CD4-positive, alpha-beta memory T cell (primary cell): ENCODE measurements around the gene GRIK4. TPM values are rescaled to one million over a fixed set of nuclear protein-coding genes. Genes with fewer than 3 reads are reported as not detected.
"Not testable (repeated sequence)": the region's sequence is repeated elsewhere in the genome, so short reads cannot be mapped to it uniquely, and the experiment has no call there.

ENCODE experiments used
- CTCF ChIA-PET: fragments of 350-600 bp; sonication (Branson Sonifier 250); formaldehyde crosslinking; loops from one replicate; lab custom pipeline; 2021; ENCODE audit warnings: inconsistent platforms; ENCODE audit not compliant: partially characterized antibody; lab: Charles Lee
- POLR2A ChIA-PET: fragments of 350-600 bp; sonication (Branson Sonifier 250); formaldehyde crosslinking; loops from one replicate; lab custom pipeline; 2021; ENCODE audit not compliant: partially characterized antibody; lab: Charles Lee
- DNase-seq, 5 donors: peaks; one replicate each; pipeline versions ENCODE4 v3.0.0 to v3.0.0-alpha.2; 2020 to 2022; ENCODE audit warnings: mixed read lengths in 1 of 5
- H3K27ac ChIP-seq: one replicate; pipeline ENCODE4 v1.7.0; 2013; ENCODE audit warnings: low read depth, low read length
- H3K27me3 ChIP-seq: 2 replicates; pipeline ENCODE4 v1.7.0; 2013; ENCODE audit warnings: mild to moderate bottlenecking, low read length, moderate library complexity; ENCODE audit not compliant: insufficient read depth
- H3K36me3 ChIP-seq: 2 replicates; pipeline ENCODE4 v1.7.0; 2013; ENCODE audit warnings: mild to moderate bottlenecking, low read length, moderate library complexity; ENCODE audit not compliant: insufficient read depth
- H3K4me1 ChIP-seq: 2 replicates; pipeline ENCODE4 v1.7.0; 2013; ENCODE audit warnings: mild to moderate bottlenecking, low read length, moderate library complexity; ENCODE audit not compliant: insufficient read depth
- H3K4me3 ChIP-seq, 2 donors: one replicate each; pipeline ENCODE4 v1.7.0; 2013; ENCODE audit warnings: low read length in 2 of 2, mild to moderate bottlenecking in 1 of 2
- H3K9me3 ChIP-seq, 2 donors: one replicate each; pipeline ENCODE4 v1.7.0; 2013; ENCODE audit warnings: low read length in 2 of 2, control low read depth in 1 of 2; ENCODE audit not compliant: control insufficient read depth in 1 of 2
- H3K27ac Mint-ChIP-seq, 7 donors: one replicate each; pipeline ENCODE4 v1.8.0; 2020 to 2021; ENCODE audit warnings: mixed read lengths in 7 of 7, mild to moderate bottlenecking in 6 of 7, inconsistent platforms in 3 of 7, moderate library complexity in 3 of 7
- H3K27me3 Mint-ChIP-seq, 2 donors: one replicate each; pipeline ENCODE4 v1.8.0; 2020 to 2021; ENCODE audit warnings: mixed read lengths in 2 of 2
- H3K36me3 Mint-ChIP-seq, 2 donors: one replicate each; pipeline ENCODE4 v1.8.0; 2020 to 2021; ENCODE audit warnings: mixed read lengths in 2 of 2, inconsistent platforms in 1 of 2, mild to moderate bottlenecking in 1 of 2
- H3K4me1 Mint-ChIP-seq, 4 donors: one replicate each; pipeline ENCODE4 v1.8.0; 2020 to 2021; ENCODE audit warnings: mixed read lengths in 4 of 4, mild to moderate bottlenecking in 1 of 4
- H3K4me3 Mint-ChIP-seq, 8 donors: one replicate each; pipeline ENCODE4 v1.8.0; 2020 to 2021; ENCODE audit warnings: mixed read lengths in 8 of 8, mild to moderate bottlenecking in 7 of 8, moderate library complexity in 6 of 8, inconsistent platforms in 3 of 8
- H3K9me3 Mint-ChIP-seq, 8 donors: one replicate each; pipeline ENCODE4 v1.8.0; 2020 to 2021; ENCODE audit warnings: mixed read lengths in 8 of 8, mild to moderate bottlenecking in 5 of 8, inconsistent platforms in 3 of 8, moderate library complexity in 1 of 8
- intact Hi-C: fragments of 100-400 bp; cut with micrococcal nuclease; formaldehyde crosslinking; loops from one replicate; pipeline ENCODE4 v1.15.1; 2023
- polyA plus RNA-seq, 2 donors: library from polyadenylated mRNA; unstranded; fragments of 300-500 nt; fragmentation: Illumina TruSeq; gene quantifications; one replicate each; pipeline ENCODE4 v1.2.3, GENCODE V29; 2021
- total RNA-seq, 2 experiments: library from RNA; stranded (reverse); gene quantifications; one replicate each; pipeline ENCODE4 v1.2.3, GENCODE V29; 2021

The GRIK4 gene
- total and polyA plus RNA-seq, 4 experiments from 2014 or later, result 0.06 TPM; not detected in 3

DNA sequence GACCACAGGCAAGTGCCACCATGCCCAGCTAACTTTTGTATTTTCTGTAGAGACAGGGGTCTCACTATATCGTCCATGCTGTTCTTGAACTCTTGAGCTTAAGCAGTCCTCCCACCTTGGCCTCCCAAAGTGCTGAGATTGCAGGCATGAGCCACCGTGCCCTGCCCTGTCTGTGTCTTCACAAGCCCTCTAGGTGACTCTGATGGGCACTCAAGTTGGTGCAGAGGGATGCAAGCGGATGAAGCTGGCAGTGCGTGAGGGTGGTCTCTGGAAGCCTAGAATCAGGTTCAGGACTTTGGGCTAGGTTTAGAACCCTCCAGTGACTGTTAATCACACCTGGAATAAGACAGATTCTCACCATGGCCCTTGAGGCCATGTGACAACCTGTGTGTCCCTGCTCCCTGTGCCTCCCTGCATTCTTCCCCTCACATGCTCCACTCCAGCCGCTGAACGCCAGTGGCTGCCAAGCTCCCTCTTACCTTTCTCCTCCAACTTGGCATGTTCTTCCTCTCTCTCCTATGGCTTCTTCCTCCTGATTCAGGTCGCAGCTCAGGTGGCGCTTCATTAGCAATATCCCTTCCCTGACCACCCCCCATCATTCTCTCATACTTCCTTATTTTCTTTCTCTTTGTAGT is 270.1 kb downstream of the GRIK4 start:
- peaks cover 0 to 2% (median 0%) of the 10 kb centered on the region in 8 donors for H3K9me3 Mint-ChIP-seq
- Histone ChIP-seq H3K4me3 (no peak overlapping the region), H3K4me1 (no peaks in the 10 kb centered on the region), H3K27ac (no peak overlapping the region), H3K36me3 (no peaks in the 10 kb centered on the region), H3K9me3 (no peaks in the 10 kb centered on the region), H3K27me3 (no peaks in the 10 kb centered on the region)
- intact Hi-C loops, result no loop called here
- no peak overlapping the region for H3K27ac Mint-ChIP-seq
- CTCF ChIA-PET, result no interaction called here
- POLR2A ChIA-PET, result no interaction called here
- peaks cover 10 to 14% of the 10 kb centered on the region in 2 donors for H3K27me3 Mint-ChIP-seq
- no peaks in the 10 kb centered on the region for H3K4me1 Mint-ChIP-seq
- no peaks in the 10 kb centered on the region for H3K36me3 Mint-ChIP-seq
- DNase-seq, result no peak
- H3K4me3 Mint-ChIP-seq, result no peak overlapping the region

DNA sequence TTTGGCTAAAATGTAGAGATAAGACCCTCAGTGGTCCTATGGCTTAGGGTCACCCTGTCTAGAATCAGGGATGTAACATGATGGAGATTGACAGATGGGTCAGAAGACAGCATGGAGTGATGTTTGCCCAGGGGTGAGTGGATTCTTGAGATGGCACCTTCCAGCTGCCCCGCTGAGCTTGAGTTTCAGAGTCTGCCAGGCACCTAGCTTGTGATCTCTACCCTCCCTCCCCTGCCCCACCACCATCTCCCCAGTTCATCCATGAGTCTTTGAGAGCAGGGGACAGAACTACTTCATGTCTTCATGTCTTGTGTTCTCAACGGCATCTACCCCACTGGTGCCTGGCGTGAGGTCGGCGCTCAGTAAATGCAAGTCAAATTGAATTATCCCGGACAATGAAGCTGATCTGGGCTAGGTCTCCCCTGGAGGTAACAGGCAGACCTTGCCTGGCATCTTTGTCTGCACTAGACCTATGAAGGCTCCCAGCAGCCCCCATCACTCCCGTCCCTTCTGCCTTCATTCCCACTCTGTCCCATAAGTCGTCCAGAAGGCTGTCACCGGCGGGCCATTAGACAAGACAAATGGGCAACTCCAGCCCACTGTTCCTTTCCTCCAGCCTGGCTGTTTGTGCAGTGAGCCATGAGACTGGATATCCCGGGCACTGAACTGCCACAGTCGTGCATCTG is 273.2 kb downstream of the GRIK4 start:
- H3K36me3 ChIP-seq, result no peaks in the 10 kb centered on the region
- peaks cover 6 to 14% of the 10 kb centered on the region in 2 donors for H3K27me3 Mint-ChIP-seq
- ChIA-PET POLR2A (no interaction called here), CTCF (no interaction called here)
- H3K4me3 ChIP-seq, result no peak overlapping the region
- no peaks in the 10 kb centered on the region for H3K4me1 Mint-ChIP-seq
- intact Hi-C loops, result no loop called here
- H3K9me3 Mint-ChIP-seq, result no peaks in the 10 kb centered on the region
- H3K27ac Mint-ChIP-seq, result no peak overlapping the region
- H3K27me3 ChIP-seq, result no peaks in the 10 kb centered on the region
- no peaks in the 10 kb centered on the region for H3K36me3 Mint-ChIP-seq
- no peak overlapping the region for H3K4me3 Mint-ChIP-seq
- no peak for DNase-seq
- H3K9me3 ChIP-seq, result no peaks in the 10 kb centered on the region
- H3K27ac ChIP-seq, result no peak overlapping the region
- H3K4me1 ChIP-seq, result no peaks in the 10 kb centered on the region

GRCh38 chr11:120785576-120785975 is 274.0 kb downstream of the GRIK4 start:
- no peaks in the 10 kb centered on the region for H3K9me3 Mint-ChIP-seq
- H3K4me1 Mint-ChIP-seq, result no peaks in the 10 kb centered on the region
- no peak for DNase-seq
- no peak overlapping the region for H3K4me3 ChIP-seq
- H3K36me3 ChIP-seq, result no peaks in the 10 kb centered on the region
- POLR2A ChIA-PET, result no interaction called here
- no peak overlapping the region for H3K27ac ChIP-seq
- peaks cover 5 to 14% of the 10 kb centered on the region in 2 donors for H3K27me3 Mint-ChIP-seq
- no peaks in the 10 kb centered on the region for H3K4me1 ChIP-seq
- H3K27ac Mint-ChIP-seq, result no peak overlapping the region
- no peaks in the 10 kb centered on the region for H3K9me3 ChIP-seq
- CTCF ChIA-PET, result no interaction called here
- no peaks in the 10 kb centered on the region for H3K27me3 ChIP-seq
- no peaks in the 10 kb centered on the region for H3K36me3 Mint-ChIP-seq
- no peak overlapping the region for H3K4me3 Mint-ChIP-seq
- intact Hi-C loops, result no loop called here

GRCh38 chr11:120786206-120786735 is 274.7 kb downstream of the GRIK4 start:
- intact Hi-C loops, result no loop called here
- Histone ChIP-seq H3K4me3 (no peak overlapping the region), H3K27me3 (no peaks in the 10 kb centered on the region), H3K4me1 (no peaks in the 10 kb centered on the region), H3K9me3 (no peaks in the 10 kb centered on the region), H3K36me3 (no peaks in the 10 kb centered on the region), H3K27ac (no peak overlapping the region)
- H3K4me1 Mint-ChIP-seq, result no peaks in the 10 kb centered on the region
- H3K4me3 Mint-ChIP-seq, result no peak overlapping the region
- DNase-seq, result no peak
- POLR2A ChIA-PET, result no interaction called here
- H3K36me3 Mint-ChIP-seq, result no peaks in the 10 kb centered on the region
- no peak overlapping the region for H3K27ac Mint-ChIP-seq
- CTCF ChIA-PET, result no interaction called here
- H3K27me3 Mint-ChIP-seq, result peaks cover 5 to 14% of the 10 kb centered on the region in 2 donors
- no peaks in the 10 kb centered on the region for H3K9me3 Mint-ChIP-seq

GRCh38 chr11:120787224-120787623 is 275.7 kb downstream of the GRIK4 start:
- H3K9me3 Mint-ChIP-seq, H3K4me1 ChIP-seq, H3K4me1 Mint-ChIP-seq, H3K4me3 Mint-ChIP-seq, POLR2A ChIA-PET, H3K4me3 ChIP-seq, H3K27ac ChIP-seq, H3K36me3 Mint-ChIP-seq, intact Hi-C loops, H3K27me3 ChIP-seq, H3K27ac Mint-ChIP-seq, DNase-seq, H3K36me3 ChIP-seq, H3K9me3 ChIP-seq, CTCF ChIA-PET: not testable (repeated sequence)
- peaks cover 5 to 14% of the 10 kb centered on the region in 2 donors for H3K27me3 Mint-ChIP-seq

- Mint-ChIP-seq H3K27ac (no peak overlapping the region), H3K36me3 (no peaks in the 10 kb centered on the region), H3K27me3 (peaks cover 4 to 6% of the 10 kb centered on the region in 2 donors), H3K9me3 (no peaks in the 10 kb centered on the region), H3K4me1 (no peaks in the 10 kb centered on the region), H3K4me3 (no peak overlapping the region)
- no peaks in the 10 kb centered on the region for H3K27me3 ChIP-seq
- no peaks in the 10 kb centered on the region for H3K36me3 ChIP-seq
- H3K27ac ChIP-seq, result no peak overlapping the region
- no peak for DNase-seq
- no peaks in the 10 kb centered on the region for H3K4me1 ChIP-seq
- no peak overlapping the region for H3K4me3 ChIP-seq
- H3K9me3 ChIP-seq, result no peaks in the 10 kb centered on the region
- POLR2A ChIA-PET, result no interaction called here
- CTCF ChIA-PET, result no interaction called here
- intact Hi-C loops, result no loop called here
Observed at GRCh38 chr11:120789391-120789790, 277.8 kb downstream of the GRIK4 start.

GRCh38 chr11:120792306-120792705 is 280.8 kb downstream of the GRIK4 start:
- H3K27ac ChIP-seq, result no peak overlapping the region
- ChIA-PET POLR2A (no interaction called here), CTCF (interaction anchor here (2.1 kb wide), 1 partner anchor 10 kb away, joined by 6 read pairs; no protein-coding TSS in a partner anchor)
- Mint-ChIP-seq H3K4me3 (no peak overlapping the region), H3K9me3 (no peaks in the 10 kb centered on the region), H3K27ac (no peak overlapping the region), H3K36me3 (no peaks in the 10 kb centered on the region), H3K4me1 (no peaks in the 10 kb centered on the region), H3K27me3 (peaks cover 6 to 9% of the 10 kb centered on the region in 2 donors)
- H3K9me3 ChIP-seq, result no peaks in the 10 kb centered on the region
- no peaks in the 10 kb centered on the region for H3K4me1 ChIP-seq
- no peaks in the 10 kb centered on the region for H3K36me3 ChIP-seq
- intact Hi-C loops, result no loop called here
- H3K4me3 ChIP-seq, result no peak overlapping the region
- no peaks in the 10 kb centered on the region for H3K27me3 ChIP-seq
- DNase-seq, result no peak
